HG03342 (cell line): ENCODE data around the gene SDF4.

Experiments used
- ATAC-seq: cut with Tn5 transposase; IDR thresholded peaks from one replicate; pipeline ENCODE4 v1.9.1; 2021; ENCODE audit warnings: mild to moderate bottlenecking, moderate library complexity; ENCODE audit not compliant: unreplicated experiment

Gene SDF4

GRCh38 chr1:1231400-1232207 is at the start of gene SDF4:
TSS of gene SDF4 (minus strand) at chr1:1232001. CDS start at chr1:1228772, 3,229 bp downstream.
- ATAC-seq, result peak; percentile 92

- no peak for ATAC-seq
Measured at GRCh38 chr1:1280782-1281481, 49.1 kb upstream of the SDF4 start.

- no peak for ATAC-seq
Measured at GRCh38 chr1:1279028-1279427, 47.2 kb upstream of the SDF4 start.

- no peak for ATAC-seq
Measured at GRCh38 chr1:1278620-1279019, 46.8 kb upstream of the SDF4 start.

GRCh38 chr1:1275836-1276235 is 44.0 kb upstream of the SDF4 start:
- ATAC-seq, result no peak

GRCh38 chr1:1274931-1275431 is 43.2 kb upstream of the SDF4 start:
- ATAC-seq, result no peak

- ATAC-seq, result peak; percentile 11
Measured at GRCh38 chr1:1274299-1274930, 42.6 kb upstream of the SDF4 start.

GRCh38 chr1:1273512-1274298 is 41.9 kb upstream of the SDF4 start, which contains the start of gene UBE2J2:
TSS of gene UBE2J2 (minus strand) at chr1:1273854. CDS start at chr1:1267992, 5,862 bp downstream.
- peak; percentile 81 for ATAC-seq

- peak; percentile 3 for ATAC-seq
Measured at GRCh38 chr1:1273209-1273511, 41.4 kb upstream of the SDF4 start.

- ATAC-seq, result peak; percentile 1
Measured at GRCh38 chr1:1272341-1273208, 40.8 kb upstream of the SDF4 start.

GRCh38 chr1:1270813-1271212 is 39.0 kb upstream of the SDF4 start:
- no peak for ATAC-seq

GRCh38 chr1:1268284-1268682 is 36.5 kb upstream of the SDF4 start:
- no peak for ATAC-seq

- ATAC-seq, result no peak
Measured at GRCh38 chr1:1267488-1268283, 35.9 kb upstream of the SDF4 start.

GRCh38 chr1:1264868-1265272 is 33.1 kb upstream of the SDF4 start:
- ATAC-seq, result no peak

- no peak for ATAC-seq
Measured at GRCh38 chr1:1264026-1264425, 32.2 kb upstream of the SDF4 start.

GRCh38 chr1:1262758-1263157 is 31.0 kb upstream of the SDF4 start:
- ATAC-seq, result no peak

- no peak for ATAC-seq
Measured at GRCh38 chr1:1262071-1262470, 30.3 kb upstream of the SDF4 start.

- ATAC-seq, result no peak
Measured at GRCh38 chr1:1260843-1261560, 29.2 kb upstream of the SDF4 start.
